Astrocyte (in vitro differentiated cells and primary cell): ENCODE measurements around the gene RAPGEF4. TPM values are rescaled to one million over a fixed set of nuclear protein-coding genes. Genes with fewer than 3 reads are reported as not detected.

Experiments used
- DNase-seq: peaks from one replicate; pipeline ENCODE4 v3.0.0-alpha.2; 2010; ENCODE audit warnings: low read depth
- FAIRE-seq: peaks from 2 replicates; lab custom pipeline; 2011; peaks lifted over from hg19 to GRCh38; lab: Jason Lieb, UNC
- H2AFZ ChIP-seq: 2 replicates; pipeline ENCODE4 v1.6.0; 2012; ENCODE audit warnings: low read depth, low read length, inconsistent platforms
- H3K27ac ChIP-seq: 2 replicates; pipeline ENCODE4 v1.5.1; 2011; ENCODE audit warnings: low read depth, low read length, inconsistent platforms
- H3K27me3 ChIP-seq: 2 replicates; pipeline ENCODE4 v1.6.0; 2011; ENCODE audit warnings: low read length, inconsistent platforms; ENCODE audit not compliant: insufficient read depth
- H3K36me3 ChIP-seq: 2 replicates; pipeline ENCODE4 v1.5.1; 2011; ENCODE audit warnings: low read length, inconsistent platforms; ENCODE audit not compliant: insufficient read depth
- H3K4me1 ChIP-seq: 2 replicates; pipeline ENCODE4 v1.5.1; 2011; ENCODE audit warnings: low read length, inconsistent platforms; ENCODE audit not compliant: insufficient read depth
- H3K4me2 ChIP-seq: 2 replicates; pipeline ENCODE4 v1.6.0; 2012; ENCODE audit warnings: low read length, inconsistent platforms
- H3K4me3 ChIP-seq: 2 replicates; pipeline ENCODE4 v1.5.1; 2011; ENCODE audit warnings: low read depth, mild to moderate bottlenecking, low read length, inconsistent platforms; ENCODE audit not compliant: insufficient read depth
- H3K79me2 ChIP-seq: 2 replicates; pipeline ENCODE4 v1.6.0; 2012; ENCODE audit warnings: mild to moderate bottlenecking, low read length, inconsistent platforms; ENCODE audit not compliant: insufficient read depth
- H3K9ac ChIP-seq: 2 replicates; pipeline ENCODE4 v1.6.0; 2012; ENCODE audit warnings: mild to moderate bottlenecking, low read length, inconsistent platforms
- H3K9me3 ChIP-seq: 2 replicates; pipeline ENCODE4 v1.5.1; 2012; ENCODE audit warnings: low read depth, mild to moderate bottlenecking, low read length, inconsistent platforms; ENCODE audit not compliant: insufficient read depth
- H4K20me1 ChIP-seq: 2 replicates; pipeline ENCODE4 v1.6.0; 2012; ENCODE audit warnings: low read length, inconsistent platforms; ENCODE audit not compliant: insufficient read depth
- H3K27ac Mint-ChIP-seq: one replicate; pipeline ENCODE4 v1.8.0; 2021; ENCODE audit warnings: mild to moderate bottlenecking, mixed read lengths; ENCODE audit not compliant: unreplicated experiment
- H3K27me3 Mint-ChIP-seq: one replicate; pipeline ENCODE4 v1.8.0; 2021; ENCODE audit warnings: low read depth, mixed read lengths; ENCODE audit not compliant: unreplicated experiment
- H3K36me3 Mint-ChIP-seq: one replicate; pipeline ENCODE4 v1.8.0; 2021; ENCODE audit warnings: low read depth, mixed read lengths; ENCODE audit not compliant: unreplicated experiment
- H3K4me1 Mint-ChIP-seq: one replicate; pipeline ENCODE4 v1.8.0; 2021; ENCODE audit warnings: low read depth, mixed read lengths; ENCODE audit not compliant: unreplicated experiment
- H3K4me3 Mint-ChIP-seq: one replicate; pipeline ENCODE4 v1.8.0; 2021; ENCODE audit warnings: mild to moderate bottlenecking, moderate library complexity, mixed read lengths; ENCODE audit not compliant: unreplicated experiment
- H3K9me3 Mint-ChIP-seq: one replicate; pipeline ENCODE4 v1.8.0; 2021; ENCODE audit warnings: mild to moderate bottlenecking, mixed read lengths; ENCODE audit not compliant: unreplicated experiment
- EZH2 ChIP-seq: IDR thresholded peaks from 2 replicates; pipeline ENCODE4 v1.6.1; 2012; ENCODE audit warnings: mild to moderate bottlenecking, low read length, inconsistent platforms; ENCODE audit not compliant: insufficient read depth
- total RNA-seq: library from RNA; stranded (reverse); gene quantifications from 2 replicates; pipeline ENCODE4 v1.2.1, GENCODE V29; 2021
- TF ChIP-seq, protein P1 (sequence below): IDR thresholded peaks from 2 replicates; pipeline ENCODE4 v1.5.1; 2011; ENCODE audit warnings: low read depth, mild to moderate bottlenecking, inconsistent platforms, low read length, moderate library complexity; ENCODE audit not compliant: insufficient read depth

Gene RAPGEF4
- total RNA-seq, 1 donor from 2014 or later: 1.1 TPM

- H2AFZ ChIP-seq: no peak overlapping the region
- peak overlapping the region; percentile 90 for H3K27ac ChIP-seq
- H3K9me3 ChIP-seq: no peaks in the 10 kb centered on the region
- H3K27me3 ChIP-seq: no peaks in the 10 kb centered on the region
- Mint-ChIP-seq H3K4me3 (no peak overlapping the region), H3K9me3 (no peaks in the 10 kb centered on the region), H3K27me3 (no peaks in the 10 kb centered on the region), H3K27ac (peak overlapping the region; percentile 50), H3K36me3 (peaks cover 5% of the 10 kb centered on the region), H3K4me1 (peaks cover 16% of the 10 kb centered on the region)
- no peaks in the 10 kb centered on the region for H3K36me3 ChIP-seq
- FAIRE-seq (peak; percentile 92), DNase-seq (peak; percentile 97)
- H3K9ac ChIP-seq: peak overlapping the region; percentile 74
- TF ChIP-seq EZH2: no peak
- TF ChIP-seq, protein P1, sequence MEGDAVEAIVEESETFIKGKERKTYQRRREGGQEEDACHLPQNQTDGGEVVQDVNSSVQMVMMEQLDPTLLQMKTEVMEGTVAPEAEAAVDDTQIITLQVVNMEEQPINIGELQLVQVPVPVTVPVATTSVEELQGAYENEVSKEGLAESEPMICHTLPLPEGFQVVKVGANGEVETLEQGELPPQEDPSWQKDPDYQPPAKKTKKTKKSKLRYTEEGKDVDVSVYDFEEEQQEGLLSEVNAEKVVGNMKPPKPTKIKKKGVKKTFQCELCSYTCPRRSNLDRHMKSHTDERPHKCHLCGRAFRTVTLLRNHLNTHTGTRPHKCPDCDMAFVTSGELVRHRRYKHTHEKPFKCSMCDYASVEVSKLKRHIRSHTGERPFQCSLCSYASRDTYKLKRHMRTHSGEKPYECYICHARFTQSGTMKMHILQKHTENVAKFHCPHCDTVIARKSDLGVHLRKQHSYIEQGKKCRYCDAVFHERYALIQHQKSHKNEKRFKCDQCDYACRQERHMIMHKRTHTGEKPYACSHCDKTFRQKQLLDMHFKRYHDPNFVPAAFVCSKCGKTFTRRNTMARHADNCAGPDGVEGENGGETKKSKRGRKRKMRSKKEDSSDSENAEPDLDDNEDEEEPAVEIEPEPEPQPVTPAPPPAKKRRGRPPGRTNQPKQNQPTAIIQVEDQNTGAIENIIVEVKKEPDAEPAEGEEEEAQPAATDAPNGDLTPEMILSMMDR: no peak
- peaks cover 31% of the 10 kb centered on the region for H3K4me1 ChIP-seq
- no peaks in the 10 kb centered on the region for H4K20me1 ChIP-seq
- no peak overlapping the region for H3K4me3 ChIP-seq
- H3K79me2 ChIP-seq: peaks cover 89% of the 10 kb centered on the region
- peak overlapping the region; percentile 68 for H3K4me2 ChIP-seq
Measured at GRCh38 chr2:173079973-173080860, 344.6 kb downstream of the RAPGEF4 start.

- FAIRE-seq: no peak
Measured at GRCh38 chr2:173086518-173087213, 351.0 kb downstream of the RAPGEF4 start.

More at GRCh38 chr2:173086518-173087213, 351.0 kb downstream of the RAPGEF4 start:
- H3K27ac ChIP-seq: peak overlapping the region; percentile 35
- peaks cover 4% of the 10 kb centered on the region for H4K20me1 ChIP-seq
- Mint-ChIP-seq H3K9me3 (no peaks in the 10 kb centered on the region), H3K27me3 (no peaks in the 10 kb centered on the region), H3K4me3 (no peak overlapping the region), H3K36me3 (peaks cover 5% of the 10 kb centered on the region), H3K4me1 (peaks cover 26% of the 10 kb centered on the region), H3K27ac (peak overlapping the region; percentile 64)
- H3K9me3 ChIP-seq: no peaks in the 10 kb centered on the region
- peaks cover 21% of the 10 kb centered on the region for H3K4me1 ChIP-seq
- no peak for DNase-seq
- H3K36me3 ChIP-seq: no peaks in the 10 kb centered on the region
- peaks cover 80% of the 10 kb centered on the region for H3K79me2 ChIP-seq
- H3K9ac ChIP-seq: peak overlapping the region; percentile 26
- H3K27me3 ChIP-seq: no peaks in the 10 kb centered on the region
- TF ChIP-seq EZH2: no peak
- TF ChIP-seq, protein P1: no peak
- peak overlapping the region; percentile 22 for H3K4me2 ChIP-seq
- H3K4me3 ChIP-seq: no peak overlapping the region
- no peak overlapping the region for H2AFZ ChIP-seq
